ENCODE data around the gene KIAA0232.

KIAA0232 gene

DNA sequence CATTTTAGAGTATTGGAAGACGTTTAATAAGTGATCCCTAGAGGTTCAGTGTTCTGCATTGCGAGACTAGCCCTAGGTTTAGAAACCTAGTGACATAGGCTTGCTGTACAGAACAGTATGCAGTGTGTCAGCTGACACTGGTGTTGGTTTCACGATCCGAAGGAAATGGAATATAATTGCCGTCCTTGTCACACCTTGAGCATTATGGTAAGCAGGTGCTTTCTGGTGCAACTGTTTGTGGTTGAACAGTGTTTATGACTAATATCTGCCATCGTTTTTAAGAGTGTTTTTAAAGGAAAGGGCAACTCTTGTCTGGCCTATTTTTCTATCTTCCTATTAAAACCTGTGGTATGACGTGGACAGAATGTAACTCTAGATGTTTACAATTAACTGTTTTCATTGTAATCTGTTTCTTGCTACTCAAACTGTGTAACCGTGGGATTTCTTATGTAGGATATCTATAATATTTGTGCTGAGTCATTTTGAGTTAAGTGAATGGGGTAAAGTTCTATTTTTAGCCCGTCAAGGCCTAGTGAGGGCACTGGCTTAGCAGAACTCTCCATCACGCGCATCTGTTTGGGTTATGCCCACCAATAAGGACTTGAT is 73.3 kb downstream of the KIAA0232 start:
- no peaks in the 10 kb centered on the region for H3K27me3 ChIP-seq (ENCODE audit: control insufficient read depth, insufficient read depth, low read length)
- peaks cover 12% of the 10 kb centered on the region for H3K9me3 ChIP-seq (ENCODE audit: control insufficient read depth, insufficient read depth, low read depth, low read length)
- no peak overlapping the region for H3K4me3 ChIP-seq (ENCODE audit: low read depth, low read length)
- H3K4me1 ChIP-seq (ENCODE audit: control insufficient read depth, insufficient read depth, low read length), result no peaks in the 10 kb centered on the region
- H3K27ac ChIP-seq (ENCODE audit: low read depth, low read length), result 0 out of 2 replicates have a peak overlapping the region, but pooled peaks have one; percentile 16
- H3K36me3 ChIP-seq (ENCODE audit: control insufficient read depth, insufficient read depth, low read length), result peaks cover 58% of the 10 kb centered on the region
- H3K9ac ChIP-seq (ENCODE audit: low read length), result no peak overlapping the region

DNA sequence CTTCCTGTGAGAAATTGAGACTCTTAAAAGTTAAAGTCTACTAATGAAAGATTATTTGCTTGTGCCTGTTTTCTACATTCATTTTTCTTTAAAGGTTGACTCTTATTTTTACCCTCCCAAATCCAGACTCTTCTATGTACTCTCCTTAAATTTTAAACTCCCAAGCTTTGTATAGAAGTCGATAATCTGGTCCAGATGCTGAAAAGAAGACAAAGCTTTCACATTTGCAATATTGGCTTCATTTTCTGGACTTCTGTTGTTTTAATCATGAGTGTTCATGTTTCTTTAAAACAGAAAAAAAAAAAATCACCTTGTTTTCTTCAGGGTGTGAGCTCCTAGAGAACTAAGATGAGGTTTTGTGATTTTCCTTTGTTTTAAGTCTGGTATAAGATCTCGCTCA is 73.9 kb downstream of the KIAA0232 start:
- Histone ChIP-seq H3K27ac (ENCODE audit: low read depth, low read length) (no peak overlapping the region), H3K36me3 (ENCODE audit: control insufficient read depth, insufficient read depth, low read length) (peaks cover 58% of the 10 kb centered on the region)

DNA sequence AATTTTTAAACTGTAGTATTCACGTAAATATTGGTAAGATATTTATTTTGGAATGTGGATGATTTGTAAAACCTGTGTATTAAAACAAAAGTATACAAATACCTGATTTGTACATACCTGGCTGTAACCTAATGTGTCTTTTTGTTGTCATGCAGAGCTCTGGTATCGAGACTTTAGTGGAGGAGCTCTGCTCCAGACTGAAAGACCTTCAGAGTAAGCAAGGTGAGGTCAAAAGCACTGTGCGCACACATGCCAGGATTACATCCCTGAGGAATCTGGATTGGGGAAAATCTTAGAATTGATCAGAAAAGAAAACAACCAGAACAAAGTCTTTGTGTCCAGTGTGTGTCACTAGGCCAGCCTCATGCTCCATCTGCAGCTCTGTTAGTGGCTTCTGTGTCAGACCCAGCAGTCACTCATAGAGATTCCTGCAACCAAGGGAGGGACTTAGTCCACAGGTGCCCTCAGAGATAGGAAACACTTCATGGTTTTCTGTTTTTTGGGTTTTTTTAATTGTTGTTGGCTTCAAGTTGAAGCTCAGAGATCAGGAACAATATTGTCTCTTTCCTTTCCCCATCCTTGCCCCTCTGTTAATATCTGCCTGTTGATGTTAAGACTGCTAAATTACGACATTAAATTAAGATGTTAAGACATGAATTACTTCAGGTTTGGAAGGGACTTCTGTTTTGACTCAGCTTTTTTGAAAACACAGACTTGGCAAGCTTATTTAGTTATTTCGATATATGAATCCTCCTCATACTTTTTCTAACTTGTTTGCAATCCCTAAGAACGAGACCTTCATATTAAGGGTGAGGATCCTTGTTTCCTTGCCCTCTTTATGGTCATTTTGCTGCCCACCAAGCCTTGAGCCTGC is 74.7 kb downstream of the KIAA0232 start:
- Histone ChIP-seq H3K36me3 (ENCODE audit: control insufficient read depth, insufficient read depth, low read length) (peaks cover 62% of the 10 kb centered on the region), H3K27me3 (ENCODE audit: control insufficient read depth, insufficient read depth, low read length) (no peaks in the 10 kb centered on the region), H3K4me1 (ENCODE audit: control insufficient read depth, insufficient read depth, low read length) (no peaks in the 10 kb centered on the region), H3K9ac (ENCODE audit: low read length) (no peak overlapping the region), H3K9me3 (ENCODE audit: control insufficient read depth, insufficient read depth, low read depth, low read length) (peaks cover 6% of the 10 kb centered on the region), H3K27ac (ENCODE audit: low read depth, low read length) (no peak overlapping the region), H3K4me3 (ENCODE audit: low read depth, low read length) (no peak overlapping the region)

More for the DNA sequence above, 73.9 kb downstream of the KIAA0232 start:
- no peaks in the 10 kb centered on the region for H3K4me1 ChIP-seq (ENCODE audit: control insufficient read depth, insufficient read depth, low read length)
- peaks cover 8% of the 10 kb centered on the region for H3K9me3 ChIP-seq (ENCODE audit: control insufficient read depth, insufficient read depth, low read depth, low read length)
- H3K27me3 ChIP-seq (ENCODE audit: control insufficient read depth, insufficient read depth, low read length), result no peaks in the 10 kb centered on the region
- H3K9ac ChIP-seq (ENCODE audit: low read length), result no peak overlapping the region
- no peak overlapping the region for H3K4me3 ChIP-seq (ENCODE audit: low read depth, low read length)

DNA sequence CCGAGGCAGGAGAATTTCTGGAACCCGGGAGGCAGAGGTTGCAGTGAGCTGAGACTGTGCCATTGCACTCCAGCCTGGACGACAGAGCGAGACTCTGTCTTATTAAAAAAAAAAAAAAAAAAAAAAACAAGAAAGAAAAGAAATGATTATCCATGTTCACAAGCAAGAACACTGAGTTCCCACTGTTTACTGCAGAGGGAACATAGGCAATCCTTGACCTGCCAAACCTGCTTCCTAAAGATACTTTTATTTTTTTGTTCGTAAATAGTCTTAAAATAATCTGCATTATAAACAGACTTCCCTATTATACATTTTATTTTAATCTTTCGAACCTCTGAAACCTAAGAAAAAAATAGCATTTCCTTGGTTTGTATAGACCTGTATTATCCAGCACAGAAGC is 76.5 kb downstream of the KIAA0232 start:
- no peaks in the 10 kb centered on the region for H3K27me3 ChIP-seq (ENCODE audit: control insufficient read depth, insufficient read depth, low read length)
- no peak overlapping the region for H3K9ac ChIP-seq (ENCODE audit: low read length)
- no peak overlapping the region for H3K27ac ChIP-seq (ENCODE audit: low read depth, low read length)
- no peaks in the 10 kb centered on the region for H3K9me3 ChIP-seq (ENCODE audit: control insufficient read depth, insufficient read depth, low read depth, low read length)
- H3K36me3 ChIP-seq (ENCODE audit: control insufficient read depth, insufficient read depth, low read length), result peaks cover 66% of the 10 kb centered on the region
- no peaks in the 10 kb centered on the region for H3K4me1 ChIP-seq (ENCODE audit: control insufficient read depth, insufficient read depth, low read length)
- H3K4me3 ChIP-seq (ENCODE audit: low read depth, low read length), result no peak overlapping the region

DNA sequence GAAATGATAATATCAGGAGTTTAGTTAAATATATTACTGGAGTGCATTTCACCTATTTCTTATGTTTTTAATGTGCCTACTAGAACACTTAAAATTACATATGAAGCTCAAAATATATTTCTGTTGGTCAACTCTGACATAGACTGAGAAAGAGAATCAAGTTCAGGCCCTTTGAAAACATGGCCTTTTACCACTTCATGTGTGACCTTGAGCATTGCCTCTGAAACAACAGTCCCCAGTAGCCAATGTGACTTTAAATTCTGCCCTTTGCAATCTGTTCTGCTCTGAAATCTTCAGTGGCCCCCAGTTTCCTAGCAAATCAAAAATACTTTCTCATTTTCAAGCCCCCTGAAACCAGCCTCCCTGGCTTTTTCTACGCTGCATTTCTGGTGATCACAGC is 77.0 kb downstream of the KIAA0232 start:
- no peak overlapping the region for H3K9ac ChIP-seq (ENCODE audit: low read length)
- H3K4me3 ChIP-seq (ENCODE audit: low read depth, low read length), result no peak overlapping the region
- H3K4me1 ChIP-seq (ENCODE audit: control insufficient read depth, insufficient read depth, low read length), result no peaks in the 10 kb centered on the region
- H3K27me3 ChIP-seq (ENCODE audit: control insufficient read depth, insufficient read depth, low read length), result no peaks in the 10 kb centered on the region
- peaks cover 67% of the 10 kb centered on the region for H3K36me3 ChIP-seq (ENCODE audit: control insufficient read depth, insufficient read depth, low read length)
- H3K27ac ChIP-seq (ENCODE audit: low read depth, low read length), result no peak overlapping the region
- H3K9me3 ChIP-seq (ENCODE audit: control insufficient read depth, insufficient read depth, low read depth, low read length), result no peaks in the 10 kb centered on the region

DNA sequence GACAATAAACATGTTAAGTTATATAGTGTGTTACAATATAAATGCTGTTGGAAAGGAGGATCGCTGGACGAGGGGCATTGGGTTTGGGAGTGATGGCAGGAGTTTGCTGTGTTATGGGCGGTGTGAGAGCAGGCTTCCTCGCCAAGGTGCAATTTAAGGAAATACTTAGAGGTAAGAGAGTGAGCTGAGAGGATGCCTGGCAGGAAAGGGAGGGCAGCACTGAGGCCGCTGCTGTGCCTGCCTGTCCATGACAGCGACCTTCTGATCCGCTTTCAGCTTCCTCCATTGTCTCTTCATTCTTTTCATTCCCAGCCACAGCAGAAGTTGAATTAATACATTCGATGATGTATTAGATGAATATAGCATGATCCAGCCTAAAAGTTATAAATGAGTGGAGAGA is 85.9 kb downstream of the KIAA0232 start:
- Histone ChIP-seq H3K27ac (ENCODE audit: low read depth, low read length) (no peak overlapping the region), H3K36me3 (ENCODE audit: control insufficient read depth, insufficient read depth, low read length) (peaks cover 61% of the 10 kb centered on the region)

DNA sequence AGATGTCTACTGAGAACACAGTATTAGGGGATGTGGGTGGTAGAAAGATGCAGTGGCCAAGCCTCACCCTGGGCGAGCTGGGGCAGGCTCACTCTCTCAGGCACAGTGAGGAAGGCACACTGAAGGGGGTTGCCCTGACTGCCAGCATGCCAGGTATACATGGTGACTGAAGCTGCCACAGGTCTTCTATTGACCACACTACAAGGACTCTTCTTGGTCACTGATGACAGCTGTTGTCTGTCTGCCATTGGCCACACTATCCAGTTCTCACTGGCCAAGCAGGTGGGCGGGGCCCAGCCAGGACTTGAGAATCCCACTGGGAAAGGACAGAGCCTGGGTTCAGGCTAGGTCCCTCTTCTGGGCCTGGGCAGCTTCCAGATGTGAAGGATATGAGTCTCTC is 87.4 kb downstream of the KIAA0232 start:
- H3K9me3 ChIP-seq (ENCODE audit: control insufficient read depth, insufficient read depth, low read depth, low read length), result no peaks in the 10 kb centered on the region
- no peaks in the 10 kb centered on the region for H3K27me3 ChIP-seq (ENCODE audit: control insufficient read depth, insufficient read depth, low read length)
- H3K36me3 ChIP-seq (ENCODE audit: control insufficient read depth, insufficient read depth, low read length), result peaks cover 61% of the 10 kb centered on the region
- no peak overlapping the region for H3K27ac ChIP-seq (ENCODE audit: low read depth, low read length)
- H3K4me1 ChIP-seq (ENCODE audit: control insufficient read depth, insufficient read depth, low read length), result no peaks in the 10 kb centered on the region
- no peak overlapping the region for H3K9ac ChIP-seq (ENCODE audit: low read length)
- no peak overlapping the region for H3K4me3 ChIP-seq (ENCODE audit: low read depth, low read length)

More for the DNA sequence above, 85.9 kb downstream of the KIAA0232 start:
- H3K4me3 ChIP-seq (ENCODE audit: low read depth, low read length), result no peak overlapping the region
- H3K27me3 ChIP-seq (ENCODE audit: control insufficient read depth, insufficient read depth, low read length), result no peaks in the 10 kb centered on the region
- no peak overlapping the region for H3K9ac ChIP-seq (ENCODE audit: low read length)
- no peaks in the 10 kb centered on the region for H3K4me1 ChIP-seq (ENCODE audit: control insufficient read depth, insufficient read depth, low read length)
- no peaks in the 10 kb centered on the region for H3K9me3 ChIP-seq (ENCODE audit: control insufficient read depth, insufficient read depth, low read depth, low read length)

DNA sequence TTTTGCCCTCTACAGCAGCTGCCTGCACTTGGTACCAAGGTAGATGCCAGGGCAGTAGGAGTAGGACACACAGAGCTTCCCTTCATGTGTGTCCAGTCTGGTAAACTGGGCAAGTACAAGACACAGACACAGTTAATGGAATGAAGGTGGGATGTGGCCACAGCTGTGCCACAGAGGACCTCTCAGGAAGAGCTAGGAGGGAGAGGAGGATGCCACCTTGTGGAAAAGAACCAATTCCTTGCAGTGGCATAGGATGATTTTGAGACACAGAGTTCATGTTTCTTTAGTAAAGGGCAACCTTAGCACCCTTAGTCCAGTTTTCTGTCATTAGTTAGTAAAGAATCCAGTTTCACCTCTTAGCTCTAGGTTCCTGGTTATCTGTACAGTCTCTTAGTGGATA is 90.8 kb downstream of the KIAA0232 start:
- Histone ChIP-seq H3K4me1 (ENCODE audit: control insufficient read depth, insufficient read depth, low read length) (peaks cover 5% of the 10 kb centered on the region), H3K27ac (ENCODE audit: low read depth, low read length) (no peak overlapping the region), H3K4me3 (ENCODE audit: low read depth, low read length) (no peak overlapping the region), H3K9me3 (ENCODE audit: control insufficient read depth, insufficient read depth, low read depth, low read length) (no peaks in the 10 kb centered on the region), H3K36me3 (ENCODE audit: control insufficient read depth, insufficient read depth, low read length) (peaks cover 61% of the 10 kb centered on the region), H3K27me3 (ENCODE audit: control insufficient read depth, insufficient read depth, low read length) (no peaks in the 10 kb centered on the region), H3K9ac (ENCODE audit: low read length) (no peak overlapping the region)

DNA sequence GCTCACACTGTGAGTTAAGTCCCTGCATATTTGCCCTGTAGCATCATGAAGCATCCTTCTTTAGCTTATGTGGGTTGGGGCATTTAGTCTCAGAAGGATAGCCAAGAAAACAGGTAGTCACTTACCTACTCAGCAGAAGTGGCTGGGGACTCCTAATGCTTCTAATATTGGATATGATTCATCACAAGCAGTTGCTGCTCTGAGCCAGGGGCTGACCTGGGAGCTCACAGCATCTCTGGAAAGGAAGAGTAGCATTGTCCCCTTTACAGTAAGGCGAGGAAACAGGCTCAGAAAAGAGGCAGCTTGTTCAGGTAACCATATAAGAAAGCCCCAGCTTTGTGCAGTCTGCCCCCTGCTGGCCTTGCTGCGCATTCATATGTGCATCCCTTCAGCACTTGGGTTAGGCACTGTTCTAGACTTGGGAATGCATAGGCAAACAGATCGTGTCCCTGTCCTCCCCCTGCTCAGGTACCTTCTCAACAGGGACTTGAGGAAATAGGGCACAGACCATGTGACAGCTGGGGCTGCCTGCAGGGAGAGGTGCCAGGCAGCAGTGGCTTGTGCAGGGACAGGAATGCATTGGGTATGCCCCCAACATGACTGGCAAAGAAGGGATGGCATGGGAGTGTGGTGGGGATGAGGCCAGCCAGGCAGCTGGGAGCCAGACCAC is 91.4 kb downstream of the KIAA0232 start:
- peaks cover 5% of the 10 kb centered on the region for H3K4me1 ChIP-seq (ENCODE audit: control insufficient read depth, insufficient read depth, low read length)
- H3K27ac ChIP-seq (ENCODE audit: low read depth, low read length), result no peak overlapping the region
- no peak overlapping the region for H3K4me3 ChIP-seq (ENCODE audit: low read depth, low read length)
- H3K9ac ChIP-seq (ENCODE audit: low read length), result no peak overlapping the region
- peaks cover 67% of the 10 kb centered on the region for H3K36me3 ChIP-seq (ENCODE audit: control insufficient read depth, insufficient read depth, low read length)
- no peaks in the 10 kb centered on the region for H3K27me3 ChIP-seq (ENCODE audit: control insufficient read depth, insufficient read depth, low read length)
- H3K9me3 ChIP-seq (ENCODE audit: control insufficient read depth, insufficient read depth, low read depth, low read length), result no peaks in the 10 kb centered on the region

DNA sequence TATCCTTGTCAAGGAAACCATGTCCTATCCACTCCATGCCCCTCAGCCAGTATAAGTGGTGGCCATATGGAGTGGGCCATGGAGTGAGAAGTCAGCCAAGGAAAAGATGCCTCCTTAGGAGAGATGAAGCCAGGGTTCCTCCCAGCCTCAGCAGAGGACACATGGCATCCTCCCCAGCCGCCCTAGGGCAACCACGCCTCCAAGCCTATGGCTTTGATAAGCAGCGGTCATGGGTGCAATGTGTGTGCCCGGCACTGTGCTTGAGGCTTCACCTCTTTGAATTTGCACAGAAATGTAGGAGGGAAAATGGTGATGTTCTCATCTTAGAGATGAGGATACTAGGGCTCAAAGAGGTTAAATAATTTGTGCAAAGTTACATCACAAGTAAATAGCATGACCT is 92.5 kb downstream of the KIAA0232 start:
- Histone ChIP-seq H3K9me3 (ENCODE audit: control insufficient read depth, insufficient read depth, low read depth, low read length) (no peaks in the 10 kb centered on the region), H3K36me3 (ENCODE audit: control insufficient read depth, insufficient read depth, low read length) (peaks cover 75% of the 10 kb centered on the region), H3K4me1 (ENCODE audit: control insufficient read depth, insufficient read depth, low read length) (peaks cover 5% of the 10 kb centered on the region), H3K27ac (ENCODE audit: low read depth, low read length) (no peak overlapping the region), H3K4me3 (ENCODE audit: low read depth, low read length) (no peak overlapping the region), H3K9ac (ENCODE audit: low read length) (no peak overlapping the region), H3K27me3 (ENCODE audit: control insufficient read depth, insufficient read depth, low read length) (no peaks in the 10 kb centered on the region)

DNA sequence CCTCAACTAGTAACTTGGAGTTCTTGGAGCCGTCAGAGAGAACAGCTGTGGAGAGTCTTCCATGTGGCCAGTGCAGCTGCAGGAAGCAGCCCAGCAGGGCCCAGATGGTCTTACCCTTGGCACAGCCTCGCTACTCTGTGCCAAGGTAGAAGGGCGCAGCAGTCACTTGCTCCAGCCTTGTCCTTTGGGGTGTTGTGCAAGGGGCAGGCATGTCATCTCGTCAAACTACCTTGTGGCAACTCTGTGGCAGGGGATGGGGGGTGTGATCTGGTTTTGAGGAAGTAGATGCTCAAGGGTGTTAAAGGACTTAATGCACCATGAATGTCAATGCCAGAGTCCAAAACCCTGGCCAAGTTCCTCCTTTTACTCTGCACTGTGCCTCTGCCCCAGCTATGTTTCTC is 92.9 kb downstream of the KIAA0232 start:
- Histone ChIP-seq H3K9ac (ENCODE audit: low read length) (no peak overlapping the region), H3K27ac (ENCODE audit: low read depth, low read length) (no peak overlapping the region), H3K36me3 (ENCODE audit: control insufficient read depth, insufficient read depth, low read length) (peaks cover 78% of the 10 kb centered on the region), H3K27me3 (ENCODE audit: control insufficient read depth, insufficient read depth, low read length) (no peaks in the 10 kb centered on the region), H3K4me1 (ENCODE audit: control insufficient read depth, insufficient read depth, low read length) (peaks cover 5% of the 10 kb centered on the region), H3K4me3 (ENCODE audit: low read depth, low read length) (no peak overlapping the region), H3K9me3 (ENCODE audit: control insufficient read depth, insufficient read depth, low read depth, low read length) (no peaks in the 10 kb centered on the region)
